ENCODE results near the gene GRB10.

The GRB10 gene

DNA sequence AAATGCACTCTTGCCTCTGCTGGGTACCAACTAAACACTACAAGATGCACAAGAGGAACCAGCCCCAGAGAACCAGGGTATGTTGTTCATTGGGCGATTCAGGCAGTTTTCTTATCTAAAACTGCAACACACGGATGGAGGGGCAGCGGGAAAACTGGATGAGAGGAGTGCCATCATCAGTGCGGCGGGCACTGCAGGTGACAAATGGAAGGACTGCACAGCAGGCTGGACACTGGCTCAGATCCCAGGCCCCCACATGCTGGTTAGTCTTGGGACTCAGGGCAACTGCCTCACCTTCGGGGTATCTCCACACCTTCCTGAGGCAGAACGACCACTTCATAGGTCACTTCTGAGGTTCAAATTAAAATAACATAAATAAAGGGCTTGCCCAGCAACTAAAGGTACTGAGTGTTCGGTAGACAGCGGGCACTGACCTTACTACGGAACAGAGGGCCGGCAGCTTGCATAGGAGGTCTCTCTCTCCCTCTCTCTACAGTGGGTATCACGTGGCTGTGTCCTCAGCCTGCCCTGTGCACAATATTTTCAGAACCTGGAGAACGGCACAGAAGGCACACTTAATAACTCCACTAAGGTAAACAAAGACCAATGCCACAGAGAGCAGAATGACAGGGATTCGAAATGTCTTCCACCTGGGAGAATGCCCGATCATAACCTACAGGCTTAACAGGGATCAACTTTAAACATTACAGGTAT is 72.1 kb downstream of the GRB10 start:
- Histone ChIP-seq H3K4me2 (no peak overlapping the region), H3K4me3 (IDR thresholded peaks at IDR 0.05; ENCODE audit: insufficient read depth, low read depth, low read length) (no peak overlapping the region), H4K20me1 (ENCODE audit: insufficient read depth) (no peaks in the 10 kb centered on the region), H3K27ac (no peak overlapping the region), H2AFZ (ENCODE audit: low read depth) (no peak overlapping the region), H3K27me3 (ENCODE audit: insufficient read depth, low read depth) (no peaks in the 10 kb centered on the region), H3K36me3 (ENCODE audit: insufficient read depth) (no peaks in the 10 kb centered on the region), H3K79me2 (ENCODE audit: insufficient read depth, low read depth) (no peaks in the 10 kb centered on the region), H3K4me1 (ENCODE audit: low read depth, poor library complexity, severe bottlenecking) (peaks cover 9% of the 10 kb centered on the region), H3K9ac (no peak overlapping the region)
- TF ChIP-seq, protein P1, sequence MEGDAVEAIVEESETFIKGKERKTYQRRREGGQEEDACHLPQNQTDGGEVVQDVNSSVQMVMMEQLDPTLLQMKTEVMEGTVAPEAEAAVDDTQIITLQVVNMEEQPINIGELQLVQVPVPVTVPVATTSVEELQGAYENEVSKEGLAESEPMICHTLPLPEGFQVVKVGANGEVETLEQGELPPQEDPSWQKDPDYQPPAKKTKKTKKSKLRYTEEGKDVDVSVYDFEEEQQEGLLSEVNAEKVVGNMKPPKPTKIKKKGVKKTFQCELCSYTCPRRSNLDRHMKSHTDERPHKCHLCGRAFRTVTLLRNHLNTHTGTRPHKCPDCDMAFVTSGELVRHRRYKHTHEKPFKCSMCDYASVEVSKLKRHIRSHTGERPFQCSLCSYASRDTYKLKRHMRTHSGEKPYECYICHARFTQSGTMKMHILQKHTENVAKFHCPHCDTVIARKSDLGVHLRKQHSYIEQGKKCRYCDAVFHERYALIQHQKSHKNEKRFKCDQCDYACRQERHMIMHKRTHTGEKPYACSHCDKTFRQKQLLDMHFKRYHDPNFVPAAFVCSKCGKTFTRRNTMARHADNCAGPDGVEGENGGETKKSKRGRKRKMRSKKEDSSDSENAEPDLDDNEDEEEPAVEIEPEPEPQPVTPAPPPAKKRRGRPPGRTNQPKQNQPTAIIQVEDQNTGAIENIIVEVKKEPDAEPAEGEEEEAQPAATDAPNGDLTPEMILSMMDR (conservative IDR thresholded peaks at IDR 0.05; ENCODE audit: low read depth, low read length): no peak

DNA sequence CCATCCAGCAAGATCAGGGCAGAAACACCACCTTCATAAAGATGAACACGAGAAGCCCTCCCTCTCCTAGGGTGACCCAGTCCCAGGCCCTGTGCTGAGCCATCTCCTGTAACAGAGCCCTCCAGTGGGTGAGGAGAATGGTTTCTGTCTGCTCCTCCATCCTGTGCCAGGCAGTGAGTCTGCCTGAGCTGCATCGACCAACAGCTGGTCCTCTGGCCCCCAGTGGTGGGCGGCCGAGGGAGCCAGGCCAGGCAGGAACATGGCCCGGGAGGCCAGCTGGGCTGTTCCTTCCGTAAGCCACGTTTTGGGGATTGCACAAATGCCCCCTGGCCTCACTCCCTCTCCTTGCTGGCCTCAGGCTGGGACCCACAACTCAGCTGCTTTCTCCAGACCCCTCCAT is 73.5 kb downstream of the GRB10 start:
- Histone ChIP-seq H3K79me2 (ENCODE audit: insufficient read depth, low read depth) (no peaks in the 10 kb centered on the region), H3K9ac (no peak overlapping the region), H3K36me3 (ENCODE audit: insufficient read depth) (no peaks in the 10 kb centered on the region), H3K27ac (no peak overlapping the region), H4K20me1 (ENCODE audit: insufficient read depth) (no peaks in the 10 kb centered on the region), H3K4me1 (ENCODE audit: low read depth, poor library complexity, severe bottlenecking) (peaks cover 9% of the 10 kb centered on the region), H2AFZ (ENCODE audit: low read depth) (no peak overlapping the region), H3K27me3 (ENCODE audit: insufficient read depth, low read depth) (no peaks in the 10 kb centered on the region), H3K4me3 (IDR thresholded peaks at IDR 0.05; ENCODE audit: insufficient read depth, low read depth, low read length) (no peak overlapping the region), H3K4me2 (no peak overlapping the region)
- TF ChIP-seq, protein P1 (conservative IDR thresholded peaks at IDR 0.05; ENCODE audit: low read depth, low read length): no peak

DNA sequence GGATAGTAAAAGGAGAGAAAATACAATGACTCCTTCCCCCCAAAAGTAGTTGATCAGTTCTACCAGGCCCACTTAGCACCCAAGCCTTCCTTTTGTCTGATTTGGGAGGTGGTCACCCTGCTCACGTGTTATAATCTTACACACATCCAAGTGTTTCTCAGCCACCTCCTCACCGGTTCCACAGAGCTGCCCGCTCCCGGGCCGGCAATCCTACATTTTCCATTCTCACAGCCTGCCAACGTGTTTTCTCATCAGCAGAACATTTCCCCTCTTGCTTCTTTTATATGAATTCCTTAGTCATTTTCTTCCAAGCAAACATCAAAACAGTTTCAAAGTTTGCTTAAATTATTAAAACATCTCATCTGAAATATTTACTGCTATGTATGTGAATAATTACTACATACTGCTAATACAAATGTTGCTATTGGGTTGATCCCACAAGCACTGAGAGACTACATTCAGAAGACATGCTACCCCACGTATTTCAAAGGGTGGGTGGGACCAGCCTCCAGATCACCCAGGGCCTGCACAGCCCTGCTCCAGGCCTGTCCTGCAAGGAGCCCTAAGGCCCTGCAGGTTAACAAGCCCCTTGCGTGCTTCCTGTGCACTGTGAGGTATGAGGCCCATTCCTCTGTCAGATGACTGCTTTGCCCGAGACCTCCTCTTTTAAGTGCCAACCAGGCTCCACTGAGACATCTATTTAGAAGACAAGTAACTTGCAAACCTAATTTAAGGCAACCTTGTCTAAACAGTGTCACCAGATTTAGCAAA is 75.3 kb downstream of the GRB10 start:
- Histone ChIP-seq H2AFZ (ENCODE audit: low read depth) (no peak overlapping the region), H4K20me1 (ENCODE audit: insufficient read depth) (no peaks in the 10 kb centered on the region), H3K36me3 (ENCODE audit: insufficient read depth) (no peaks in the 10 kb centered on the region), H3K27ac (no peak overlapping the region), H3K79me2 (ENCODE audit: insufficient read depth, low read depth) (no peaks in the 10 kb centered on the region), H3K4me1 (ENCODE audit: low read depth, poor library complexity, severe bottlenecking) (peaks cover 4% of the 10 kb centered on the region), H3K4me2 (no peak overlapping the region), H3K27me3 (ENCODE audit: insufficient read depth, low read depth) (no peaks in the 10 kb centered on the region), H3K9ac (no peak overlapping the region), H3K4me3 (IDR thresholded peaks at IDR 0.05; ENCODE audit: insufficient read depth, low read depth, low read length) (no peak overlapping the region)
- TF ChIP-seq, protein P1 (conservative IDR thresholded peaks at IDR 0.05; ENCODE audit: low read depth, low read length): no peak

DNA sequence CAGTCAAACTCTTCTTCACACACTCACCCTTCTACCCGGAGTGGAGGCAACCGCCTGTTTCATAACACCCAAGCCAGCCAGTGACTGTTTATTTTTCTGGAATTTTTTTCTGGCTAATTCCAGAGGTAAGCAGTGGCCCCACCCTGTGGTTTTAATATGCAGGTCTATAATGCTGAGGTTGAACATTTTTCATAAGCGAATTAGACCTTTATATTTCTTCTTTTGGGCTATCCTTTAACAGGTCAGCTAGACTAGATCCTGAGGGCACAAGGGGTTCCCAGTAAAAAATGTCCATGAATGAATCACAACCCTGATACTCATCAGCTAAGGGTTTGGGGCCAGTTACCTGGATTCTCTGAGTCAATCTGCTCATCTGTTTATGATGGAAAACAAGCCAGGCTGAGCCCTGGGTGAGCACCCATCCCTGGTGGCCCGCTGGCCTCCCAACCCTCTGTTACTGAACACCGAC is 76.2 kb downstream of the GRB10 start:
- H4K20me1 ChIP-seq (ENCODE audit: insufficient read depth): no peaks in the 10 kb centered on the region
- no peaks in the 10 kb centered on the region for H3K79me2 ChIP-seq (ENCODE audit: insufficient read depth, low read depth)
- no peaks in the 10 kb centered on the region for H3K27me3 ChIP-seq (ENCODE audit: insufficient read depth, low read depth)
- no peak overlapping the region for H3K4me3 ChIP-seq (IDR thresholded peaks at IDR 0.05; ENCODE audit: insufficient read depth, low read depth, low read length)
- no peaks in the 10 kb centered on the region for H3K4me1 ChIP-seq (ENCODE audit: low read depth, poor library complexity, severe bottlenecking)
- H2AFZ ChIP-seq (ENCODE audit: low read depth): no peak overlapping the region
- no peak overlapping the region for H3K4me2 ChIP-seq
- no peaks in the 10 kb centered on the region for H3K36me3 ChIP-seq (ENCODE audit: insufficient read depth)
- no peak overlapping the region for H3K27ac ChIP-seq
- H3K9ac ChIP-seq: no peak overlapping the region
- TF ChIP-seq, protein P1 (conservative IDR thresholded peaks at IDR 0.05; ENCODE audit: low read depth, low read length): no peak
